Measurements from ENCODE around the gene NF2. TPM values are rescaled to one million over a fixed set of nuclear protein-coding genes. Genes with fewer than 3 reads are reported as not detected.
"Not testable (repeated sequence)": the region's sequence is repeated elsewhere in the genome, so short reads cannot be mapped to it uniquely, and the experiment has no call there.

Gene NF2
- total and polyA plus RNA-seq, 10 of the 15 experiments (the other 5 are each of a cell fraction or from before 2014, with no cell fraction given): 2.2 to 49.8 (median 22.5) TPM

DNA sequence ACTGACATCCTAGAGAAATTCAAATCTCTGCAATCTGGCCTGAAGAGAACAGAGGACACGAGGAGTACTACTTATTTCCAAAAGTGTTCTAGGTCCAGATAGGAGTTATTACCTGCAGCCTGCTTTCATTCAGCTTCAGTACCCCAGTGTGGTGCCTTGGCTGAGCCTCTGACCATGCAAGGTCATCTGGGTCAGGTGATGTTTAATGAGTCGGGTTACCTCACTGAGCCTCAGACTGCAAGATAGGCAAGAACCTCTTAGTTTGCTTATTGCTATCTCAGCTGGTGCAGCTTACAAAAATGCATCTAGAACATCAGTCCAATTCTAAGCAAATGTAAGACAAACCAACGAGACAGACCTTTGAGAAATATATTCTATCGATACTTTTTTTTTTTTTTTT is 9.5 kb upstream of the NF2 start (continued):
- TF ChIP-seq PRDM15 (CRISPR knock-in tag; IDR thresholded peaks at IDR 0.05) (no peak), IRF4 (IDR thresholded peaks at IDR 0.05; ENCODE audit: low read depth, low read length) (no peak), KDM1A (IDR thresholded peaks at IDR 0.05; ENCODE audit: borderline replicate concordance) (no peak), BRCA1 (IDR thresholded peaks at IDR 0.05; ENCODE audit: low read depth, low read length) (no peak), HCFC1 (IDR thresholded peaks at IDR 0.05; ENCODE audit: low read length) (no peak), SPI1 (IDR thresholded peaks at IDR 0.05; ENCODE audit: borderline replicate concordance, insufficient read depth, low read depth, low read length) (no peak)

GRCh38 chr22:29594447-29594846 is 9.0 kb upstream of the NF2 start:
- H3K4me1 ChIP-seq (ENCODE audit: control insufficient read depth, insufficient read depth, low read length); ATAC-seq; H3K27ac ChIP-seq (ENCODE audit: control insufficient read depth, insufficient read depth); H4K20me1 ChIP-seq (ENCODE audit: control insufficient read depth, insufficient read depth); RAD21 ChIA-PET (ENCODE audit: unreplicated experiment); H3K79me2 ChIP-seq (ENCODE audit: control insufficient read depth, insufficient read depth, low read length); H3K4me2 ChIP-seq (ENCODE audit: control insufficient read depth, insufficient read depth); intact Hi-C loops (cut with micrococcal nuclease; ENCODE audit: unreplicated experiment); FAIRE-seq; H3K9me3 ChIP-seq (replicated peaks; ENCODE audit: control insufficient read depth, insufficient read depth, low read length); H2AFZ ChIP-seq (ENCODE audit: control insufficient read depth, low read depth, low read length); H3K27me3 ChIP-seq (replicated peaks in 1 of 2; ENCODE audit: control insufficient read depth in 2 of 2, insufficient read depth in 2 of 2, low read length in 1 of 2); H3K9ac ChIP-seq (ENCODE audit: control insufficient read depth, insufficient read depth, low read length); H3K4me3 ChIP-seq; in situ Hi-C loops (cut with MboI); H3K36me3 ChIP-seq (ENCODE audit: control insufficient read depth in 2 of 2, insufficient read depth in 2 of 2, low read length in 1 of 2); DNase-seq (ENCODE audit: low read depth, low spot score); BruUV-seq (replicated peaks): not testable (repeated sequence)
- 67% methylated on average over 6 of the region's 6 CpGs for WGBS (ENCODE audit: insufficient coverage, insufficient replicate concordance, low lambda C conversion rate, missing lambda C conversion rate)
- ChIA-PET POLR2A (interaction anchor here (0.9 kb wide), 1 partner anchor 11 kb away, joined by 3 read pairs; no protein-coding TSS in a partner anchor), CTCF (interaction anchor here (1.0 kb wide), 1 partner anchor 31 kb away, joined by 3 read pairs; no protein-coding TSS in a partner anchor), SMC1A (ENCODE audit: uncharacterized antibody, unreplicated experiment) (interaction anchor here (0.7 to 1.3 kb wide), 2 partner anchors 8 to 10 kb away, joined by 3 read pairs; partner anchors contain the start of gene NF2)

Measured in GM12878 (cell line).